Colonic mucosa (tissue), 4 donors: ENCODE measurements around the gene RPS6KB2. TPM values are rescaled to one million over a fixed set of nuclear protein-coding genes. Genes with fewer than 3 reads are reported as not detected.

Source experiments
- DNase-seq: peaks from one replicate; pipeline ENCODE4 v3.0.0-alpha.2; 2020
- H3K27ac ChIP-seq: fragments of 200-600 bp; one replicate; pipeline ENCODE4 v1.8.0; 2021
- H3K27me3 ChIP-seq: fragments of 200-600 bp; one replicate; pipeline ENCODE4 v1.8.0; 2021
- H3K36me3 ChIP-seq: fragments of 200-600 bp; one replicate; pipeline ENCODE4 v1.8.0; 2021
- H3K4me1 ChIP-seq: fragments of 200-600 bp; one replicate; pipeline ENCODE4 v1.8.0; 2021; ENCODE audit warnings: mild to moderate bottlenecking
- H3K4me3 ChIP-seq: fragments of 200-600 bp; one replicate; pipeline ENCODE4 v1.8.0; 2021
- H3K9ac ChIP-seq, 2 donors: one replicate each; pipeline ENCODE4 v1.7.0; 2013; ENCODE audit warnings: control low read depth in 2 of 2, low read depth in 2 of 2, low read length in 2 of 2
- H3K9me3 ChIP-seq: fragments of 200-600 bp; one replicate; pipeline ENCODE4 v1.8.0; 2021
- intact Hi-C: fragments of 100-400 bp; cut with DNase I; formaldehyde crosslinking; loops from one replicate; pipeline ENCODE4 v1.14.1; 2022
- total RNA-seq, 2 donors: library from RNA; stranded (reverse); fragmentation: NEBNext Ultra II Directional in 1 of 2; extraction: Animal tissue kit (Norgen Biotek cat#: 25700) in 1 of 2; gene quantifications; one replicate each; pipeline ENCODE4 v1.2.1, GENCODE V29; 2021
- TF ChIP-seq, protein P1 (sequence below): fragments of 200-600 bp; IDR thresholded peaks from one replicate; pipeline ENCODE4 v1.8.0; 2022; ENCODE audit warnings: antibody characterized with exemption, mild to moderate bottlenecking
- donor health status: healthy.
- donor health status: DM: no; HTN: no; CAD: no.
- donor health status: DM: no; HTN: no; CAD: no.

Gene RPS6KB2
- total RNA-seq, 2 donors from 2014 or later = 38.3 to 70.4 TPM

DNA sequence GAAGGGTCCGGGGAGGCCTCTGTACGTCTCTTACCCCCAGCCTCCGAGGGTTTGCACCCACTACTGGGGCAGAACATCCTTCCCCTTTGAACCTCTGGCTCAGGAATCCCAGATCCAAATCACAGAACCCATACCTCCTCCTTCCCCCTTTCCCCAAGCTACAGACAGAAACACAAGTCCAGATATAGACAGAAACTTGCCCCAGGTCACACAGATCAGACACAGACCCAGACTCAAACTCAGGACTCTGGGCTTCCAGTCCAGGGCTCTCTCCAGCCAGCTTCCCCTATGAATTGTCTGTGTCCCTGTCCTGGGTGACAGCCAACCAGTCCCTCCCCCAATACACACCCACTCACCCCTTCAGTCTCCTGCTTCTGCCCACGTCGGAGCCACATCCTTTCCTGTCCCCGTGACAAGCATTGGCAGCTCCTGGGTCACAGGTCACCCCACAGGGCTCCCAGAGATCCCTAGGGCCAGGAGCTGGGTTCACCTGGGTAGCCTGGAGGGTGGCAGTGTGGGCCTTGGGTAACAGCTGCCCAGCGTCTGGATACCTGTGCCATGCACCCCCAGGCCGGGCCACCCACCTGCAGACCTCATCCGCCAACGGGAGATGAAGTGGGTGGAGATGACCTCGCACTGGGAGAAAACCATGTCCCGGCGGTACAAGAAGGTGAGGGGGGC lies 23.6 kb upstream of the RPS6KB2 start:
- intact Hi-C loops = no loop called here
- H3K4me3 ChIP-seq = peak overlapping the region; percentile 25
- H3K36me3 ChIP-seq = no peaks in the 10 kb centered on the region
- peak overlapping the region; percentile 61 for H3K27ac ChIP-seq
- no peak for DNase-seq
- TF ChIP-seq, protein P1, sequence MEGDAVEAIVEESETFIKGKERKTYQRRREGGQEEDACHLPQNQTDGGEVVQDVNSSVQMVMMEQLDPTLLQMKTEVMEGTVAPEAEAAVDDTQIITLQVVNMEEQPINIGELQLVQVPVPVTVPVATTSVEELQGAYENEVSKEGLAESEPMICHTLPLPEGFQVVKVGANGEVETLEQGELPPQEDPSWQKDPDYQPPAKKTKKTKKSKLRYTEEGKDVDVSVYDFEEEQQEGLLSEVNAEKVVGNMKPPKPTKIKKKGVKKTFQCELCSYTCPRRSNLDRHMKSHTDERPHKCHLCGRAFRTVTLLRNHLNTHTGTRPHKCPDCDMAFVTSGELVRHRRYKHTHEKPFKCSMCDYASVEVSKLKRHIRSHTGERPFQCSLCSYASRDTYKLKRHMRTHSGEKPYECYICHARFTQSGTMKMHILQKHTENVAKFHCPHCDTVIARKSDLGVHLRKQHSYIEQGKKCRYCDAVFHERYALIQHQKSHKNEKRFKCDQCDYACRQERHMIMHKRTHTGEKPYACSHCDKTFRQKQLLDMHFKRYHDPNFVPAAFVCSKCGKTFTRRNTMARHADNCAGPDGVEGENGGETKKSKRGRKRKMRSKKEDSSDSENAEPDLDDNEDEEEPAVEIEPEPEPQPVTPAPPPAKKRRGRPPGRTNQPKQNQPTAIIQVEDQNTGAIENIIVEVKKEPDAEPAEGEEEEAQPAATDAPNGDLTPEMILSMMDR = no peak
- peaks cover 8% of the 10 kb centered on the region for H3K4me1 ChIP-seq
- H3K9me3 ChIP-seq = no peaks in the 10 kb centered on the region
- H3K27me3 ChIP-seq = no peaks in the 10 kb centered on the region
- H3K9ac ChIP-seq = peak overlapping the region; percentile 58 to 61

DNA sequence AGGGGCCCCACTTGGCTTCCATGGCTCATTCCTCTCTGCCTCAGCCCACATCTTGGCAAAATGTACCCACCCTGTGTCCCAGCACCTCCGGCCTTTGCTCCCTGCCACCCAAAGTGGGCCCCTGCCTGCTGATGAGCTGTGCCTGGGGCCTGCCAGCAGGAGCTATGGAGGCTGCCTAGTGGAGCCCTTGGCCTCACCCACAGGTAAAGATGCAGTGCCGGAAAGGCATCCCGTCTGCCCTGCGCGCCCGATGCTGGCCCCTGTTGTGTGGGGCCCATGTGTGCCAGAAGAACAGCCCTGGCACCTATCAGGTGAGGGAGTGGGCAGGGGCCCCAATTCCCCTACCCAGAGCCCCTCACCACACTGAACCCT lies 23.1 kb upstream of the RPS6KB2 start:
- peak overlapping the region; percentile 25 for H3K4me3 ChIP-seq
- H3K36me3 ChIP-seq = no peaks in the 10 kb centered on the region
- TF ChIP-seq, protein P1 = no peak
- no peaks in the 10 kb centered on the region for H3K27me3 ChIP-seq
- H3K4me1 ChIP-seq = peaks cover 3% of the 10 kb centered on the region
- intact Hi-C loops = no loop called here
- peak overlapping the region in 1 of 2 donors; percentile 0 for H3K9ac ChIP-seq
- H3K9me3 ChIP-seq = no peaks in the 10 kb centered on the region
- DNase-seq = no peak
- H3K27ac ChIP-seq = peak overlapping the region; percentile 61

DNA sequence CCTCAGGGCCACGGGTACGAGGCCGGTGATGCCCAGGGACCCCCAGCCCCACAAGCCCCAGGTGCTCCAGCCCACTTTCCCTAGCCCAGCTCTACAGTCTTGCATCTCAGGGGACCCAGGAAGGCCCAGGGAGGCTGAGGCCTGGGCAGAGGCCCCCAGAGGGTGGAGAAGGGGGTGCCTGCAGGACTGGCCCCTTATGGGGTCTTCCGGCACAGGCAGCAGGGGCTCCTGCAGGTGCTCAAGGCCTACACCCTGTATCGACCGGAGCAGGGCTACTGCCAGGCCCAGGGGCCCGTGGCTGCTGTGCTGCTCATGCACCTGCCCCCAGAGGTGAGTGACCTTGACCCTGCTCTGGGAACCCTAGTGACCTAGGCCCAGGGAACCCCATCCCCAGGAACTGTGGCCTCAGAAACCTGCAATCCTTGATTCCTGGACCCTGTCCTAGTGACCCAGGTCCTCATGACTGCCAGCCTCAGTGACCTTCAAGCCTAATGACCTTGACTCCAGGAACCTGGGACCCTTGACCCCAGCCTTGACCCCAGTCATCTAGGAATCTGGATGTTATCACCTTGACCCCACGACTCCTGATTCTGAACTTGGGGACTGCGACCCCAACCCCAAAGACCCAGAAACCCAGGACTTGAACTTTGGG lies 22.5 kb upstream of the RPS6KB2 start:
- no peak for DNase-seq
- H3K4me3 ChIP-seq = peak overlapping the region; percentile 25
- H3K27ac ChIP-seq = no peak overlapping the region
- no peaks in the 10 kb centered on the region for H3K27me3 ChIP-seq
- TF ChIP-seq, protein P1 = no peak
- H3K9me3 ChIP-seq = no peaks in the 10 kb centered on the region
- no peaks in the 10 kb centered on the region for H3K36me3 ChIP-seq
- intact Hi-C loops = no loop called here
- H3K4me1 ChIP-seq = no peaks in the 10 kb centered on the region
- peak overlapping the region; percentile 26 to 35 for H3K9ac ChIP-seq

DNA sequence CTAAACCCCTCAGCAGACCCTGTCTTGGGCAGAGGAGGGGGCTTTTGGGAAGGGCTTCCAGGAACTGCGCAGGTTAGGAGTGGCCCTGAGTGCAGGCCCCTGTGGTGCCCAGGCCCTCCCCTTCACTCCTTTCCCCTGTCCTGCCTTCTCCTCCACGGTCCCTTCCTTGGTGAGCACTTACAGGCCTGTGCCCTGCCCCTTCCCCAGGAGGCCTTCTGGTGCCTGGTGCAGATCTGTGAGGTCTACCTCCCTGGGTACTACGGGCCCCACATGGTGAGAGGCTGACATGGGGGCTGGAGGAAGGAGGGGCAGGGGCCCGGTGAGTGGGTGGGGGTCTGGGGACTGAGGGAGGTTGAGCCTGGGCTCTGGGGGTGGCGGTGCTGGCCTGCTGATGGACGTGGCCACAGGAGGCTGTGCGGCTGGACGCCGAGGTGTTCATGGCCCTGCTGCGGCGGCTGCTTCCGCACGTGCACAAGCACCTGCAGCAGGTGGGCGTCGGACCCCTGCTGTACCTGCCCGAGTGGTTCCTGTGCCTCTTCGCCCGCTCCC lies 21.8 kb upstream of the RPS6KB2 start:
- no peaks in the 10 kb centered on the region for H3K36me3 ChIP-seq
- peak overlapping the region in 1 of 2 donors; percentile 26 for H3K9ac ChIP-seq
- TF ChIP-seq, protein P1 = no peak
- no peak overlapping the region for H3K4me3 ChIP-seq
- H3K4me1 ChIP-seq = no peaks in the 10 kb centered on the region
- no peak for DNase-seq
- no peaks in the 10 kb centered on the region for H3K9me3 ChIP-seq
- no peaks in the 10 kb centered on the region for H3K27me3 ChIP-seq
- no peak overlapping the region for H3K27ac ChIP-seq
- intact Hi-C loops = no loop called here

DNA sequence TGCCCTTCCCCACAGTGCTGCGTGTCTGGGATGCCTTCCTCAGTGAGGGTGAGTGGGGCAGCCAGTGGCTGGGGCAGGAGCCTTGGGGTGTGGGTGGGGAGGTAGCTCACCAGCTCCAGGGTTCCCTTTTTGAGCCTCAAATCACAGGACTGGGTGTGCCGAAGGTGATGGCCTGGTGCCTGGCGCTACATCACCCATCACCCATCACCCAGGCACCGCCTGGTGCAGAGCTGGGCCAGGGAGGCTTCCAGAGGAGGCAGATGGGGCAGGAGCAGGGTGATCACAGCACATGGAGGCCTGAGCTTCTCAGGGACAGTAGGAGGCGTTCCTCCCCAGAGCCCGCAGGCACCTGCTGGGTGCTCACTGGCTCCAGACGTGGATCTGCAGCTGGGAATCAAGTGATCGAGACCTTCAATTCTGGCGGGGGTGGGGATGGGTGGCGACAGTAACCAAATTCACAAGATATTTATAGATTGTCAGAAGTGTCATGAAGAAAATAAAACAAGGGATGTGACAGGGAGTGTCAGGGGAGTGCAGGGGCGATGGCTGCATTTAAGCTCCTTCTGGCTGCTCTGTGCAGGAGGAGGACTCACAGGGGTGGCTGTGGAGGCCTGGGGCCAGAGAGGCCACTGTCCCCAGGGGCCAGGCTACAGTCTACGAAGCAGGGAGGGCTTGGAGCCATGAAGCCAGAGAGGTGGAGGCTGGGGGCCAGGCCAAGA lies 21.2 kb upstream of the RPS6KB2 start:
- intact Hi-C loops = no loop called here
- Histone ChIP-seq H3K9me3 (no peaks in the 10 kb centered on the region), H3K9ac (peak overlapping the region in 1 of 2 donors; percentile 50), H3K27ac (no peak overlapping the region), H3K4me1 (no peaks in the 10 kb centered on the region), H3K27me3 (no peaks in the 10 kb centered on the region), H3K36me3 (no peaks in the 10 kb centered on the region), H3K4me3 (no peak overlapping the region)
- DNase-seq = no peak
- TF ChIP-seq, protein P1 = no peak
